Erythroblast (primary cell): ENCODE measurements around the gene MAP3K21.

Source experiments
- GATA1 ChIP-seq: IDR thresholded peaks from 2 replicates; pipeline ENCODE4 v1.6.1; 2011; ENCODE audit warnings: low read depth, mild to moderate bottlenecking, control low read depth, low read length, moderate library complexity
- POLR2A ChIP-seq: IDR thresholded peaks from 2 replicates; pipeline ENCODE4 v1.6.1; 2011; ENCODE audit warnings: mild to moderate bottlenecking, low read length

DNA sequence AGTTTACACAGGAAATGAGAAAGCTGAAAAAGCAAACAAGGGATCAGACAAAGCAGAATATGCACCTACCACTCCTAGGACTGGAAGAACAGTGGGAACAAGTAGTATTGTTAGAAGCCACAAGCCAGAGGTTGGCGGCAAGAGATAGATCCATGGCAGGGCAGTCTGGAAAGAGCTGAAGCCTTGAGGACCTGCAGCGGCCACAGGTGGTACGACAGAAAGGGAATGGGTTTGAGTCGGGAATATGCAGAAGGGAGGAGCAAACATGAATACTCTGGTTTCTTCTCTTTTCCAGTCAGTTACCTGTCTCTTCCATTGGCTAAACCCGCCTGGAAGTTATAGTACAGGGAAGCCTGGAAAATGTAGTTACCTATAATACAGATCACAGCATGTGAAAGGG is 28.1 kb upstream of the MAP3K21 start:
- no peak for TF ChIP-seq POLR2A
- no peak for TF ChIP-seq GATA1
